Endodermal cell (in vitro differentiated cells): ENCODE data around the gene C4B. TPM values are rescaled to one million over a fixed set of nuclear protein-coding genes. Genes with fewer than 3 reads are reported as not detected.
"Not testable (repeated sequence)": the region's sequence is repeated elsewhere in the genome, so short reads cannot be mapped to it uniquely, and the experiment has no call there.

Experiments
- DNase-seq: peaks from one replicate; pipeline ENCODE4 v3.0.0-alpha.2; 2017
- H3K27ac ChIP-seq: 2 replicates; pipeline ENCODE4 v1.5.1; 2013; ENCODE audit warnings: mild to moderate bottlenecking, low read depth, low read length, moderate library complexity
- H3K27me3 ChIP-seq: 2 replicates; pipeline ENCODE4 v1.6.1; 2013; ENCODE audit warnings: mild to moderate bottlenecking, low read length, moderate library complexity; ENCODE audit not compliant: insufficient read depth, control insufficient read depth, poor library complexity, severe bottlenecking
- H3K36me3 ChIP-seq: 2 replicates; pipeline ENCODE4 v1.7.0; 2013; ENCODE audit warnings: mild to moderate bottlenecking, low read length, moderate library complexity; ENCODE audit not compliant: control insufficient read depth, insufficient read depth
- H3K4me1 ChIP-seq: one replicate; pipeline ENCODE4 v1.7.0; 2013; ENCODE audit warnings: low read length; ENCODE audit not compliant: control insufficient read depth, insufficient read depth
- H3K4me3 ChIP-seq: 2 replicates; pipeline ENCODE4 v1.5.1; 2013; ENCODE audit warnings: mild to moderate bottlenecking, low read length, moderate library complexity
- H3K9ac ChIP-seq: 2 replicates; pipeline ENCODE4 v1.6.1; 2013; ENCODE audit warnings: mild to moderate bottlenecking, low read length, moderate library complexity; ENCODE audit not compliant: poor library complexity, severe bottlenecking; ENCODE audit errors: extremely low read depth
- H3K9me3 ChIP-seq: 2 replicates; pipeline ENCODE4 v1.6.1; 2013; ENCODE audit warnings: mild to moderate bottlenecking, low read length, moderate library complexity; ENCODE audit not compliant: control insufficient read depth
- H3K27ac Mint-ChIP-seq: 2 replicates; pipeline ENCODE4 v1.8.0; 2020; ENCODE audit warnings: mixed read lengths
- H3K27me3 Mint-ChIP-seq: 2 replicates; pipeline ENCODE4 v1.8.0; 2021; ENCODE audit warnings: mild to moderate bottlenecking, mixed read lengths; ENCODE audit not compliant: insufficient read depth
- H3K36me3 Mint-ChIP-seq: 2 replicates; pipeline ENCODE4 v1.8.0; 2020; ENCODE audit warnings: low read depth, mixed read lengths
- H3K4me1 Mint-ChIP-seq: 2 replicates; pipeline ENCODE4 v1.8.0; 2020; ENCODE audit warnings: mixed read lengths
- H3K4me3 Mint-ChIP-seq: 2 replicates; pipeline ENCODE4 v1.8.0; 2020; ENCODE audit warnings: mild to moderate bottlenecking, moderate library complexity, mixed read lengths
- H3K9me3 Mint-ChIP-seq: 2 replicates; pipeline ENCODE4 v1.8.0; 2020; ENCODE audit warnings: mild to moderate bottlenecking, mixed read lengths
- WGBS, 2 experiments: methylation state at CpG; one replicate each; pipeline versions ENCODE4 v1.1.5 to v1.1.7; 2013; ENCODE audit warnings: missing lambda C conversion rate in 2 of 2, mixed read lengths in 1 of 2; ENCODE audit not compliant: insufficient coverage in 1 of 2, insufficient read length in 1 of 2; 5-methylcytosine and 5-hydroxymethylcytosine counted together
- total RNA-seq, 2 donors: library from RNA; stranded (reverse); fragmentation: NEBNext Ultra II Directional in 1 of 2; extraction: Animal tissue kit (Norgen Biotek cat#: 25700) in 1 of 2; gene quantifications; 2 replicates in 1 of 2; 3 replicates in 1 of 2; pipeline ENCODE4 v1.2.1, GENCODE V29; 2021
- TF ChIP-seq, protein P1 (sequence below): fragments of 200-600 bp; sonication (generic); conservative IDR thresholded peaks from 2 replicates; pipeline ENCODE4 v1.5.0; 2021; ENCODE audit warnings: antibody characterized with exemption, mild to moderate bottlenecking

The C4B gene
- total RNA-seq, 2 donors from 2014 or later: 3.7 to 5.5 TPM

DNA sequence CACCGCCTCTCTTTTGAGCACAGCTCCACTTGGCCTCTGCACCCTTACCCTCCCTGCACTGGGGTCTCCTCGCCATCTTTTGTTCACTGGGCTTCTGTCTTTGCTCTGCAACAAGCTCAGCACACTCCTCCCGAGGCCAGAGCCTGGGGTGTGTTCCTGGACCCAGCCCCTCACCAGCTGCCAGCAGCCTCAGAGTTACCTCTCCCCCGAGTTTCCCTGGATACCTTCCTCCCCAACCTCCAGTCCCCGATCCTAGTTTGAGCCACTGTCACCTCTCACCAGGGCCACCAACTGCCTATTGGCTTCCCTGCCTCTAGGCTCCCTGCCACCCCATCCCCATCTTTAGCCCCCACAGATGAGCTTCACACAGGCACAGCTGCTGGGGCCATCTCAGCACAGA is 36.0 kb downstream of the C4B start:
- Mint-ChIP-seq H3K9me3 (no peaks in the 10 kb centered on the region), H3K27ac (no peak overlapping the region), H3K4me1 (no peaks in the 10 kb centered on the region), H3K27me3 (peaks cover 3% of the 10 kb centered on the region), H3K4me3 (no peak overlapping the region), H3K36me3 (no peaks in the 10 kb centered on the region)
- Histone ChIP-seq H3K9ac (no peak overlapping the region), H3K9me3 (no peaks in the 10 kb centered on the region), H3K4me1 (no peaks in the 10 kb centered on the region), H3K36me3 (no peaks in the 10 kb centered on the region), H3K27ac (no peak overlapping the region), H3K27me3 (no peaks in the 10 kb centered on the region), H3K4me3 (no peak overlapping the region)
- TF ChIP-seq, protein P1, sequence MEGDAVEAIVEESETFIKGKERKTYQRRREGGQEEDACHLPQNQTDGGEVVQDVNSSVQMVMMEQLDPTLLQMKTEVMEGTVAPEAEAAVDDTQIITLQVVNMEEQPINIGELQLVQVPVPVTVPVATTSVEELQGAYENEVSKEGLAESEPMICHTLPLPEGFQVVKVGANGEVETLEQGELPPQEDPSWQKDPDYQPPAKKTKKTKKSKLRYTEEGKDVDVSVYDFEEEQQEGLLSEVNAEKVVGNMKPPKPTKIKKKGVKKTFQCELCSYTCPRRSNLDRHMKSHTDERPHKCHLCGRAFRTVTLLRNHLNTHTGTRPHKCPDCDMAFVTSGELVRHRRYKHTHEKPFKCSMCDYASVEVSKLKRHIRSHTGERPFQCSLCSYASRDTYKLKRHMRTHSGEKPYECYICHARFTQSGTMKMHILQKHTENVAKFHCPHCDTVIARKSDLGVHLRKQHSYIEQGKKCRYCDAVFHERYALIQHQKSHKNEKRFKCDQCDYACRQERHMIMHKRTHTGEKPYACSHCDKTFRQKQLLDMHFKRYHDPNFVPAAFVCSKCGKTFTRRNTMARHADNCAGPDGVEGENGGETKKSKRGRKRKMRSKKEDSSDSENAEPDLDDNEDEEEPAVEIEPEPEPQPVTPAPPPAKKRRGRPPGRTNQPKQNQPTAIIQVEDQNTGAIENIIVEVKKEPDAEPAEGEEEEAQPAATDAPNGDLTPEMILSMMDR: no peak
- no peak for DNase-seq
- WGBS, 2 experiments: 84 to 92% methylated on average over 2 to 5 of the region's 5 CpGs

DNA sequence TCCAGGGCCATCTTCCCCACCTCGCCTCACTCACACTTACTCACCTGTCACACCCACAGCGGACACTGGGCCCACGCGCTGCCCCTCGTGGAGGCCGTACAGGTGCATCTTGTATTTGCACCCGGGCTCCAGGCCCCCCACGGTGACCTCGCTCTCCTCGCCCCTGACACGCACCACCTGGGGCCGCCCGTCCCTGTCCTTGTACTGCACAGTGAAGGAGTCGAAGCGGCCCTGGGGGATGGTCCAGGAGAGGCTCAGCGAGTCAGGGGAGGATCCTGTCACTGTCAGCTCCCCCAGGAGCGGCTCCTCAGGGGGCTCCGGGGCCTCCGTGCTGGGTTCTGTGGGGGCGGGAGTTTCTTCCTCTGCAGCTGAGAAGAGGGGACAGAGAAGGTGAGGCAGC is 38.0 kb downstream of the C4B start:
- H3K4me3 ChIP-seq, H3K9me3 Mint-ChIP-seq, H3K36me3 Mint-ChIP-seq, H3K9ac ChIP-seq, H3K27ac Mint-ChIP-seq, H3K27ac ChIP-seq, DNase-seq, H3K36me3 ChIP-seq, H3K27me3 ChIP-seq, H3K4me1 ChIP-seq, H3K4me1 Mint-ChIP-seq, H3K4me3 Mint-ChIP-seq, H3K27me3 Mint-ChIP-seq, H3K9me3 ChIP-seq: not testable (repeated sequence)
- WGBS, 2 experiments: 87 to 97% methylated on average over 12 to 20 of the region's 20 CpGs

DNA sequence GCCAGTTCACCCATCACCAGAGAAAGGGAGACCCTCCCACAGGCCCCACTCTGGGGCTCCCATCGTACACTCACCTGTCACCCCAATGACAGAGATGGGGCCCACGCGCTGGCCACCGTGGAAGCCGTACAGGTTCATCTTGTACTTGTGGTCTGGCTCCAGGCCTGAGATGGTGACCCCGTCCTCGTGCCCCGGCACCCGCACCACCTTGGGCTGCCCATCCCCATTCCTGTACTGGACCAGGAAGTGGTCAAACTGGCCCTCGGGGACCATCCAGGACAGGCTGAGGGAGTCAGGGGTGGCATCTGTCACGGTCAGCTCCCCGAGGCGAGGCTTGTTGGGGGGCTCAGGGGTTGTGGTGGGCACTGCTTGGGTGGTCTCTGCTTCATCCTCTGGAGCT is 38.7 kb downstream of the C4B start:
- not testable (repeated sequence) for H3K27me3 ChIP-seq, H3K4me3 Mint-ChIP-seq, H3K9ac ChIP-seq, H3K27ac Mint-ChIP-seq, H3K27me3 Mint-ChIP-seq, H3K36me3 ChIP-seq, H3K36me3 Mint-ChIP-seq, H3K9me3 ChIP-seq, DNase-seq, H3K4me1 ChIP-seq, H3K4me1 Mint-ChIP-seq, H3K9me3 Mint-ChIP-seq, H3K27ac ChIP-seq, H3K4me3 ChIP-seq
- WGBS, 2 experiments: 94% methylated on average over 11 to 13 of the region's 13 CpGs

DNA sequence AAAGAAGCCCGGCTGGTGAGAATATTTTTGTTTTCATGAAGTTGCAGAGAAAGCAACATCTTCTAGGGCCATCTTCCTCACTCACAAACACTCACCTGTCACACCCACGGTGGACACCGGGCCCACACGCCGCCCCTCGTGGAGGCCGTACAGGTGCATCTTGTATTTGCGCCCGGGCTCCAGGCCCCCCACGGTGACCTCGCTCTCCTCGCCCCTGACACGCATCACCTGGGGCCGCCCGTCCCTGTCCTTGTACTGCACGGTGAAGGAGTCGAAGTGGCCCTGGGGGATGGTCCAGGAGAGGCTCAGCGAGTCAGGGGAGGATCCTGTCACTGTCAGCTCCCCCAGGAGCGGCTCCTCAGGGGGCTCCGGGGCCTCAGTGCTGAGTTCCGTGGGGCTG is 41.2 kb downstream of the C4B start:
- not testable (repeated sequence) for H3K27ac ChIP-seq, H3K27me3 Mint-ChIP-seq, H3K27ac Mint-ChIP-seq, H3K4me3 ChIP-seq, H3K36me3 ChIP-seq, H3K36me3 Mint-ChIP-seq, H3K27me3 ChIP-seq, H3K4me1 ChIP-seq, H3K9me3 ChIP-seq, H3K4me3 Mint-ChIP-seq, H3K9me3 Mint-ChIP-seq, H3K4me1 Mint-ChIP-seq, DNase-seq, H3K9ac ChIP-seq
- 93% methylated on average over 21 of the region's 21 CpGs; no CpG with 5 or more reads in 1 of the 2 experiments for WGBS, 2 experiments
